Astrocyte (in vitro differentiated cells and primary cell): ENCODE data around the gene PRG3.

Experiments used
- CTCF ChIP-seq: IDR thresholded peaks from 2 replicates; pipeline ENCODE4 v1.5.1; 2011; ENCODE audit warnings: low read depth, mild to moderate bottlenecking, inconsistent platforms, low read length, moderate library complexity; ENCODE audit not compliant: insufficient read depth
- EZH2 ChIP-seq: IDR thresholded peaks from 2 replicates; pipeline ENCODE4 v1.6.1; 2012; ENCODE audit warnings: mild to moderate bottlenecking, low read length, inconsistent platforms; ENCODE audit not compliant: insufficient read depth

GRCh38 chr11:57405271-57405860, 24.4 kb upstream of the PRG3 start:
- TF ChIP-seq EZH2 (no peak), CTCF (no peak)
